Chondrocyte (in vitro differentiated cells): Measurements from ENCODE around the gene ZNF615. TPM values are rescaled to one million over a fixed set of nuclear protein-coding genes. Genes with fewer than 3 reads are reported as not detected.
"Not testable (repeated sequence)": the region's sequence is repeated elsewhere in the genome, so short reads cannot be mapped to it uniquely, and the experiment has no call there.

ENCODE experiments used
- DNase-seq: peaks from one replicate; pipeline ENCODE4 v3.0.0; 2021; ENCODE audit warnings: mixed read lengths, low spot score
- H3K27ac Mint-ChIP-seq: one replicate; pipeline ENCODE4 v1.8.0; 2021; ENCODE audit warnings: mild to moderate bottlenecking, moderate library complexity, mixed read lengths; ENCODE audit not compliant: unreplicated experiment
- H3K27me3 Mint-ChIP-seq: 2 replicates; pipeline ENCODE4 v1.8.0; 2021; ENCODE audit warnings: low read depth, mixed read lengths
- H3K36me3 Mint-ChIP-seq: 2 replicates; pipeline ENCODE4 v1.8.0; 2021; ENCODE audit warnings: low read depth, mixed read lengths
- H3K4me1 Mint-ChIP-seq: 2 replicates; pipeline ENCODE4 v1.8.0; 2021; ENCODE audit warnings: low read depth, mild to moderate bottlenecking, mixed read lengths
- H3K4me3 Mint-ChIP-seq: one replicate; pipeline ENCODE4 v1.8.0; 2021; ENCODE audit warnings: mild to moderate bottlenecking, moderate library complexity, mixed read lengths; ENCODE audit not compliant: unreplicated experiment
- H3K9me3 Mint-ChIP-seq: 2 replicates; pipeline ENCODE4 v1.8.0; 2021; ENCODE audit warnings: low read depth, mixed read lengths
- CTCF ChIP-seq: fragments of 200-600 bp; sonication (generic); IDR thresholded peaks from 2 replicates; pipeline ENCODE4 v1.5.0; 2021; ENCODE audit warnings: antibody characterized with exemption, mild to moderate bottlenecking, moderate library complexity
- total RNA-seq: library from RNA; stranded (reverse); gene quantifications from 3 replicates; pipeline ENCODE4 v1.2.1, GENCODE V29; 2021

ZNF615 gene
- total RNA-seq, 1 donor from 2014 or later, result 8.5 TPM

GRCh38 chr19:52034051-52034728 lies 26.2 kb upstream of the ZNF615 start:
- no peak for TF ChIP-seq CTCF
- no peak overlapping the region for H3K27ac Mint-ChIP-seq
- no peak for DNase-seq
- peaks cover 3% of the 10 kb centered on the region for H3K4me1 Mint-ChIP-seq
- peaks cover 72% of the 10 kb centered on the region for H3K36me3 Mint-ChIP-seq
- H3K27me3 Mint-ChIP-seq, result no peaks in the 10 kb centered on the region
- H3K9me3 Mint-ChIP-seq, result peaks cover 71% of the 10 kb centered on the region
- H3K4me3 Mint-ChIP-seq, result no peak overlapping the region

GRCh38 chr19:52028780-52029123 lies 20.7 kb upstream of the ZNF615 start:
- Mint-ChIP-seq H3K27ac (peak overlapping the region; percentile 99), H3K4me1 (peaks cover 26% of the 10 kb centered on the region), H3K9me3 (peaks cover 41% of the 10 kb centered on the region), H3K4me3 (peak overlapping the region; percentile 97), H3K27me3 (no peaks in the 10 kb centered on the region), H3K36me3 (peaks cover 41% of the 10 kb centered on the region)
- no peak for DNase-seq
- no peak for TF ChIP-seq CTCF

DNA sequence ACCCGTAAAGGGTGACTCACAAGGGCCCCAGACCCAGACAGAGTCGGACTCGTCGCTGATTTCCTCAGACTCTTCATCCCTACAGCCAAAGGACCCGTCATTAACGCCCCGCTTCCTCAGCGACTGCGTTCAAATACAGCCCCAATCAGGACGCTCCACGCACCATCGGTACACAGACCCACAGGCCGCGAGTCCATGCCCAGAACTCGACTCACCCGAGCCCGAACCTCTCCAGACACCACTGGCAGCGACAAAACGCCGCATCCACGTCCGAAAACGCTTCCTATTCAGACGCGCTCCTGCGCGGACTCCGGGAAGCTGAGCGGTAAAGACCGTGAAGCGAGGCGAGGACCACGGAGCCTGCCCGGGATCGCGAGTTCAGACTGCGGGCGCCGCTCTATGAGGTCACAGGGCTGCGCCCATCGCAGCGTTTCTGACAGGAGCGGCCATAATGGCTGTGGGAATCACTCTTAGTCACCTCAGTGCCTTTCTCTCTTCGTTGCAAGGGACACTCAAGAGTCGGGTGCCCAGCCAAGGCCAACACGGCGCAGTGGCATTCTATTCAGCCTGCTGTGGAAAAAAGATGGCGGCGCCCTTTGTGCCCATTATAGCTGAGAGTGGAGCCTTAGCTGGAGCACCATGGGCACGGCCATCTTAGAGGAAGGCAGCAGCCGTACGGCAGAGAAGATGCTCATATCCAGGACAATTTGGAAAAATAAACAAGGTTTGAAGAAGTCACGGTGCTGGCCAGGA lies 20.2 kb upstream of the ZNF615 start, which contains the start of gene ZNF614:
Gene ZNF614 (minus strand): TSS at position 353 of the 753 bp plus-strand sequence. CDS start 2,634 bp downstream, outside the sequence.
- peaks cover 36% of the 10 kb centered on the region for H3K9me3 Mint-ChIP-seq

GRCh38 chr19:52026255-52026990 lies 18.4 kb upstream of the ZNF615 start:
- not testable (repeated sequence) for DNase-seq, H3K27me3 Mint-ChIP-seq, H3K4me3 Mint-ChIP-seq, H3K27ac Mint-ChIP-seq
- Mint-ChIP-seq H3K9me3 (peaks cover 37% of the 10 kb centered on the region), H3K4me1 (peaks cover 26% of the 10 kb centered on the region), H3K36me3 (peaks cover 46% of the 10 kb centered on the region)

More for the DNA sequence above, 20.2 kb upstream of the ZNF615 start, which contains the start of gene ZNF614:
- H3K27ac Mint-ChIP-seq, result peak within 1 kb of the TSS; percentile 99
- DNase-seq, result peak; percentile 96
- no peaks in the 10 kb centered on the region for H3K27me3 Mint-ChIP-seq
- TF ChIP-seq CTCF, result no peak
- H3K36me3 Mint-ChIP-seq, result peaks cover 41% of the 10 kb centered on the region
- peaks cover 26% of the 10 kb centered on the region for H3K4me1 Mint-ChIP-seq
- peak within 1 kb of the TSS; percentile 97 for H3K4me3 Mint-ChIP-seq

DNA sequence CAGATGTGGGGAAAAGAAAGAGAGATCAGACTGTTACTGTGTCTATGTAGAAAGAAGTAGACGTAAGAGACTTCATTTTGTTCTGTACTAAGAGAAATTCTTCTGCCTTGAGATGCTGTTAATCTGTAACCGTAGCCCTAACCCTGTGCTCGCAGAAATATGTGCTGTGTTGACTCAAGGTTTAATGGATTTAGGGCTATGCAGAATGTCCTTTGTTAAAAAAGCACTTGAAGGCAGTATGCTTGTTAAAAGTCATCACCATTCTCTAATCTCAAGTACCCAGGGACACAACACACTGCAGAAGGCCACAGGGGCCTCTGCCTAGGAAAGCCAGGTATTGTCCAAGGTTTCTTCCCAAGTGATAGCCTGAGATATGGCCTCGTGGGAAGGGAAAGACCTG lies 16.5 kb upstream of the ZNF615 start:
- peaks cover 26% of the 10 kb centered on the region for H3K4me1 Mint-ChIP-seq
- not testable (repeated sequence) for H3K4me3 Mint-ChIP-seq, H3K27me3 Mint-ChIP-seq, H3K27ac Mint-ChIP-seq, DNase-seq
- peaks cover 54% of the 10 kb centered on the region for H3K36me3 Mint-ChIP-seq
- peaks cover 39% of the 10 kb centered on the region for H3K9me3 Mint-ChIP-seq

GRCh38 chr19:52022193-52022592 lies 14.2 kb upstream of the ZNF615 start:
- TF ChIP-seq CTCF, result no peak
- Mint-ChIP-seq H3K36me3 (peaks cover 72% of the 10 kb centered on the region), H3K4me1 (peaks cover 9% of the 10 kb centered on the region), H3K4me3 (no peak overlapping the region), H3K9me3 (peaks cover 51% of the 10 kb centered on the region), H3K27ac (no peak overlapping the region), H3K27me3 (no peaks in the 10 kb centered on the region)
- no peak for DNase-seq
